Peyer's patch (tissue), 4 donors: Measurements from ENCODE around the gene C1QTNF2. TPM values are rescaled to one million over a fixed set of nuclear protein-coding genes. Genes with fewer than 3 reads are reported as not detected.

Experiments
- DNase-seq, 3 donors: peaks; one replicate each; pipeline ENCODE4 v3.0.0-alpha.2; 2017 to 2019
- H3K27ac ChIP-seq, 4 donors: fragments of 200-600 bp; sonication (generic); one replicate each; pipeline ENCODE4 v1.5.1; 2016 to 2019
- H3K27me3 ChIP-seq, 2 donors: fragments of 200-600 bp; sonication (generic); one replicate each; pipeline ENCODE4 v1.5.1; 2019
- H3K36me3 ChIP-seq, 3 donors: fragments of 200-600 bp; sonication (generic); one replicate each; pipeline ENCODE4 v1.5.1; 2016 to 2019
- H3K4me1 ChIP-seq, 4 donors: fragments of 200-600 bp; sonication (generic); one replicate each; pipeline ENCODE4 v1.5.1; 2016 to 2019
- H3K4me3 ChIP-seq, 4 donors: fragments of 200-600 bp; sonication (generic); 1 replicate in 3 of 4; 2 replicates in 1 of 4; pipeline ENCODE4 v1.5.1; 2016 to 2019; ENCODE audit warnings: mild to moderate bottlenecking in 1 of 4
- H3K9me3 ChIP-seq, 4 donors: fragments of 200-600 bp; sonication (generic); one replicate each; pipeline ENCODE4 v1.5.1; 2016 to 2019; ENCODE audit warnings: mild to moderate bottlenecking in 1 of 4
- CTCF ChIP-seq, 6 experiments: fragments of 450-650 bp in 4 of 6; fragments of 200-600 bp in 2 of 6; sonication (generic) in 1 of 6; IDR thresholded peaks; one replicate each; pipeline ENCODE4 v1.5.1; 2017 to 2019; ENCODE audit warnings: antibody characterized with exemption in 6 of 6, mild to moderate bottlenecking in 3 of 6, moderate library complexity in 1 of 6
- POLR2A ChIP-seq, 2 donors: fragments of 450-650 bp; IDR thresholded peaks; one replicate each; pipeline ENCODE4 v1.5.1; 2017; ENCODE audit warnings: antibody characterized with exemption in 2 of 2, mild to moderate bottlenecking in 2 of 2, moderate library complexity in 2 of 2
- total RNA-seq, 4 donors: library from RNA; depleted of rRNA; stranded (reverse); fragments of >200 nt; gene quantifications; one replicate each; pipeline ENCODE4 v1.1.0, GENCODE V29; 2016

C1QTNF2 gene
- total RNA-seq, 4 donors from 2014 or later = 0.54 to 2.8 (median 0.88) TPM; not detected in 1

DNA sequence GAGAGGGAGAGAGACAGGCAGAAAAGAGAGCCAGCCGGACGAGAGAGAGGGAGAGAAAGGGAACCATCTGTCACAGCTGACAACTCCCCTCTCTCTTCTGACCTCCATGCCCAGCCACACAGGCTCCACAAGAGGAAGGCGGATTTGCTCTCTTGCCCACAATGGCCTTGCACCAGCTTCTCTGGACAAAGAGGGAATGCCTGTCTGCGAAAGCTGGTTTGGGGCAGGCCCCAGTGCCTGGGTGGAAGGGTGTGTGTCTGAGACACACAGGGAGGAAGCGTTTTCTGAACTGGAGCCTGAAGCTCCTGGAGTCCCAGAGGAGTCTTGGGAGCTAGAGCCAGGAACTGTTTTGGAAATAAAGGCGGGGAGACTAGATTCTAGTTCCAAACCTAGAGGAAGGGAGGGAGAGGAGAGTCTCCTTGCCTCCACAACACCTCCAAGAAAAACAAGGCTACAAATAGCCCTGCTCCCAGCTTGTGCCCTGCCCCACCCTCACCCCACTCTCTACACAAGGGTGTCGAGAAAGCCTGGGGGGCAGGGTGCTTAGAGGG lies 12.5 kb downstream of the C1QTNF2 start:
- Histone ChIP-seq H3K9me3 (no peaks in the 10 kb centered on the region), H3K27ac (peak overlapping the region in 2 of 4 donors; percentile 35 to 47), H3K4me3 (no peak overlapping the region), H3K27me3 (no peaks in the 10 kb centered on the region), H3K4me1 (peaks cover 0 to 26% (median 0%) of the 10 kb centered on the region in 4 donors), H3K36me3 (no peaks in the 10 kb centered on the region)
- TF ChIP-seq CTCF (IDR thresholded peaks at IDR 0.05) (no peak), POLR2A (IDR thresholded peaks at IDR 0.05) (no peak)
- DNase-seq = no peak

- no peak for DNase-seq
- Histone ChIP-seq H3K9me3 (no peaks in the 10 kb centered on the region), H3K36me3 (no peaks in the 10 kb centered on the region), H3K4me3 (no peak overlapping the region), H3K27ac (peak overlapping the region in 1 of 4 donors; percentile 35), H3K4me1 (peaks cover 0 to 21% (median 0%) of the 10 kb centered on the region in 4 donors), H3K27me3 (no peaks in the 10 kb centered on the region)
- TF ChIP-seq CTCF (IDR thresholded peaks at IDR 0.05) (no peak), POLR2A (IDR thresholded peaks at IDR 0.05) (no peak)
Observed at GRCh38 chr5:160357394-160357793, 13.0 kb downstream of the C1QTNF2 start.

DNA sequence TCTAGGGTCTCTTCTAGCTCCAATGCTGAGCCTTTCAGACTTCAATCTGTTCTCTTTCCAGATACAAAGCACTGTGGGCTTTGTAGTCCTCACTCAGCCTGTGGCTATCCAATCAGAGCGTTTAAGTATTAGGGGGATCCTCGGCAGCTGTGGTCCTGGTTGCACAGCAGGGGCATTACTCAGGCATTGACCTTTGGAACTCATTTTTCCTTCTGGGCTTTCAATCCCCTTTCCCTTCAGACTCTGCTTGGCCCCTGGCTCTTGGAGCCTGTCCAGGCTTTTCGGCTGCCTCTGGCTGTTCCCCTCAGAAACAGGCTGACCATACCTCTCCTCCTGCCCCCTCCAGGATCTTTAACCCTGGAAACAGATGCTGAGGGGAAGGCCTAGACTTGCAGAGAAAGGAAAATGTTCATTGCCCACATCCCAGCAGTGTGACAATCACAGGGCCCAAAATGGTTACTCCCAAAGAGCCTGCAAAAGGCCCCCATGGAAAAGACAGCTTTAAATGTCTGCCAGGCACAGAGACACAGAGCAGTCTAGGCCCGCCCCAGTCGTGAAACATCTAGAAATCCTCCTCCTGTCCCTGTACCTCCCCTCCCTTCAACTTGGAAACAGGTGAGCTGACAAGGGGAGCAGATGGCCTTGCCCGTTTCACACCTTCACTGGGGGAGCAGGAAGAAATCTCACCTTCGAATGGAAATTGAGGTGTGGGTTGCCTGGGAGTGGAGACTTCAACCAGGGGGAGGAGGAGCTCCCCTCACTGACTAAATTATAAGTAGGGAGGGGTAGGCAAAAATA lies 13.7 kb downstream of the C1QTNF2 start:
- Histone ChIP-seq H3K4me3 (no peak overlapping the region), H3K4me1 (peaks cover 0 to 21% (median 0%) of the 10 kb centered on the region in 4 donors), H3K36me3 (no peaks in the 10 kb centered on the region), H3K27me3 (no peaks in the 10 kb centered on the region), H3K27ac (no peak overlapping the region), H3K9me3 (no peaks in the 10 kb centered on the region)
- no peak for DNase-seq
- TF ChIP-seq CTCF (IDR thresholded peaks at IDR 0.05) (no peak), POLR2A (IDR thresholded peaks at IDR 0.05) (no peak)

DNA sequence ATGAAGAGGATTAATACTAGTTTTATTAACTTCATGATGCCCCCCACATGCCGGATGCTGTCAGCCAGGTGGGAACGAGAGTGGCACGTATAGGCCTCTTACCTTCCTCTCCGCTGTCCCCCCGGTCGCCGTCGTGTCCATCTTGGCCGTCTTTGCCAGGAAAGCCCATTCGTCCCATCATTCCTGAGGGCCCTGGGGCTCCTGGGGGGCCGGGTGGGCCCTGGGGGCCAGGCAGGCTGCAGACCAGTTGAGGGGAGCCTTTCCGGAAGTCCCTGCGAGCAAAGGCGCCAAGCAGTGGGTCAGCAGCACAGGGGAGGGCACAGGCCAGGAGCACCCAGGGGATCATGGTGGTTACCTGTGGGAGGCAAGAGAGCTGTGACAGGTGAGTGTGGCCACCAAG lies 15.8 kb downstream of the C1QTNF2 start:
- Histone ChIP-seq H3K4me1 (peaks cover 0 to 19% (median 0%) of the 10 kb centered on the region in 4 donors), H3K36me3 (no peaks in the 10 kb centered on the region), H3K9me3 (no peaks in the 10 kb centered on the region), H3K4me3 (no peak overlapping the region), H3K27me3 (no peaks in the 10 kb centered on the region), H3K27ac (no peak overlapping the region)
- no peak for DNase-seq
- no peak for TF ChIP-seq CTCF (IDR thresholded peaks at IDR 0.05)
- TF ChIP-seq POLR2A (IDR thresholded peaks at IDR 0.05) = no peak

- H3K4me1 ChIP-seq = peaks cover 0 to 10% (median 0%) of the 10 kb centered on the region in 4 donors
- TF ChIP-seq CTCF (IDR thresholded peaks at IDR 0.05) = no peak
- no peaks in the 10 kb centered on the region for H3K36me3 ChIP-seq
- no peaks in the 10 kb centered on the region for H3K27me3 ChIP-seq
- no peak for DNase-seq
- no peak overlapping the region for H3K27ac ChIP-seq
- no peak overlapping the region for H3K4me3 ChIP-seq
- no peaks in the 10 kb centered on the region for H3K9me3 ChIP-seq
Observed at GRCh38 chr5:160353379-160353778, 17.0 kb downstream of the C1QTNF2 start.
